ENCODE data around the gene KRTAP10-3. TPM values are rescaled to one million over a fixed set of nuclear protein-coding genes. Genes with fewer than 3 reads are reported as not detected.
A peak's percentile ranks its signal among the peaks of the same experiment; 100 is the strongest.

Gene KRTAP10-3
- total RNA-seq, 6 donors from 2014 or later, result not detected

DNA sequence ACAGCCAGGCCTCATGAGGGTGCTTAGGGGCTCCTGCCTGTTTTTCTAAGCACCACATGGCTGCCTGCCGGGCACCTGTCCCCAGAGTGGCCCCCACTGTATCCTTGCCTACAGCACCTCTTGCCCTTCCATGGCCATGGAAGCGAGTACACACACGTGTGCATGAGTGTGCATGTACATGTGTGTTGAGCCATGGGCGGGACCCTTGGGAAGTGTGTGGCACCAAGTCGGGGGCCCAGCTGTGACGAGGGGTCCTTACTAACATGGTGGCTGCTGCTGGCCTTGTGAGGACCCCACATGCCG lies 44.4 kb downstream of the KRTAP10-3 start:
- Histone ChIP-seq H3K4me3 (no peak overlapping the region), H3K27me3 (no peaks in the 10 kb centered on the region), H3K4me1 (peaks cover 0 to 12% (median 10%) of the 10 kb centered on the region in 4 donors), H3K36me3 (no peaks in the 10 kb centered on the region), H3K9me3 (no peaks in the 10 kb centered on the region), H3K27ac (no peak overlapping the region)
- TF ChIP-seq POLR2AphosphoS5 (IDR thresholded peaks at IDR 0.05), result no peak
- TF ChIP-seq, protein P1, sequence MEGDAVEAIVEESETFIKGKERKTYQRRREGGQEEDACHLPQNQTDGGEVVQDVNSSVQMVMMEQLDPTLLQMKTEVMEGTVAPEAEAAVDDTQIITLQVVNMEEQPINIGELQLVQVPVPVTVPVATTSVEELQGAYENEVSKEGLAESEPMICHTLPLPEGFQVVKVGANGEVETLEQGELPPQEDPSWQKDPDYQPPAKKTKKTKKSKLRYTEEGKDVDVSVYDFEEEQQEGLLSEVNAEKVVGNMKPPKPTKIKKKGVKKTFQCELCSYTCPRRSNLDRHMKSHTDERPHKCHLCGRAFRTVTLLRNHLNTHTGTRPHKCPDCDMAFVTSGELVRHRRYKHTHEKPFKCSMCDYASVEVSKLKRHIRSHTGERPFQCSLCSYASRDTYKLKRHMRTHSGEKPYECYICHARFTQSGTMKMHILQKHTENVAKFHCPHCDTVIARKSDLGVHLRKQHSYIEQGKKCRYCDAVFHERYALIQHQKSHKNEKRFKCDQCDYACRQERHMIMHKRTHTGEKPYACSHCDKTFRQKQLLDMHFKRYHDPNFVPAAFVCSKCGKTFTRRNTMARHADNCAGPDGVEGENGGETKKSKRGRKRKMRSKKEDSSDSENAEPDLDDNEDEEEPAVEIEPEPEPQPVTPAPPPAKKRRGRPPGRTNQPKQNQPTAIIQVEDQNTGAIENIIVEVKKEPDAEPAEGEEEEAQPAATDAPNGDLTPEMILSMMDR (IDR thresholded peaks at IDR 0.05), result no peak
- ATAC-seq (ENCODE audit: low FRiP score in 2 of 2), result no peak
- 90% methylated on average over 7 of the region's 7 CpGs; no CpG with 5 or more reads in 1 of the 2 donors for WGBS, 2 donors
- no peak for DNase-seq

DNA sequence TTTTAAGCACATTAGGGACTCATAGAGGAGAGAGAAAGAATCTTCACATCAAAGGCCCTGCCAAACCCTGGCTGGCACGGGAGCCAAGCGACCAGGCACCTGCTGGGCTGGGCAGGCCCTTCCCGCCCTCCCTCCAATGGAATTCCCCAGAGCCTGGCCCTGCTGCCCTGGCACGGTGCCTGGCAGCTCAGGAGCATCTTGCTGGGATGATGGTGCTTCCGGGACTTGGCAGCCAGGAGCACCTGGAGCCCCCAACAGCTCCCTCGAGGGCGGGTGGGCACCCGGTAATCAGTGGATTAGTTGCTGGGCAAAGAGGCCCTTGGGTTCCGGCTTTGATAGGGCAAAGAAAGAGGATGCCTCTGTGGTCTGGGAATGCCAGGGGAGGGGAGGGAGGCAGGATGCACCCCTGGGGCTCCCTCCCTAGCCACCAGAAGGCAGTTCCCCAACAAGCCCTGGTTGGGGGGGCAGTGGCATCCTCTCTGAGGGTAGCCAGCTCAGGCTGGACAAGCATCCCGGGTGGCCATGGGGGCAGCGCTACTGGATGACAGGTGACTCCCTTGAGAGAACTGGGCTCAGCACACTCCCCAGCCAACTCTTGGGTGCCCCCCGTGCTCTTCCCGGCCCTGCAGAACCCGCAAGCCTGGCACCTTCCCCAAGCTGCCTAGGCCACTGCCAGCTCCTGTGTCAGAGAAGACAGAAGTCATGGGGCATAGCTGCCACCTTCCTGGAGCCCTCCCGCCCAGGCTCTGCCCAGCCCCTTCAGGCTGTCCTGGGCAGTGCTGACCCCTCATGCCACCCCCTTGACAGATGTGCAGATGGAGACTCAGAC lies 45.0 kb downstream of the KRTAP10-3 start:
- Histone ChIP-seq H3K27me3 (no peaks in the 10 kb centered on the region), H3K27ac (no peak overlapping the region), H3K36me3 (no peaks in the 10 kb centered on the region), H3K4me3 (no peak overlapping the region), H3K4me1 (peaks cover 0 to 12% (median 10%) of the 10 kb centered on the region in 4 donors), H3K9me3 (no peaks in the 10 kb centered on the region)
- 83% methylated on average over 12 of the region's 15 CpGs; no CpG with 5 or more reads in 1 of the 2 donors for WGBS, 2 donors
- no peak for TF ChIP-seq POLR2A (IDR thresholded peaks at IDR 0.05)
- no peak for TF ChIP-seq EP300 (IDR thresholded peaks at IDR 0.05)
- TF ChIP-seq POLR2AphosphoS5 (IDR thresholded peaks at IDR 0.05), result no peak
- TF ChIP-seq, protein P1 (IDR thresholded peaks at IDR 0.05), result no peak
- DNase-seq (peak in 1 of 2 donors; percentile 64), ATAC-seq (ENCODE audit: low FRiP score in 2 of 2) (no peak)

DNA sequence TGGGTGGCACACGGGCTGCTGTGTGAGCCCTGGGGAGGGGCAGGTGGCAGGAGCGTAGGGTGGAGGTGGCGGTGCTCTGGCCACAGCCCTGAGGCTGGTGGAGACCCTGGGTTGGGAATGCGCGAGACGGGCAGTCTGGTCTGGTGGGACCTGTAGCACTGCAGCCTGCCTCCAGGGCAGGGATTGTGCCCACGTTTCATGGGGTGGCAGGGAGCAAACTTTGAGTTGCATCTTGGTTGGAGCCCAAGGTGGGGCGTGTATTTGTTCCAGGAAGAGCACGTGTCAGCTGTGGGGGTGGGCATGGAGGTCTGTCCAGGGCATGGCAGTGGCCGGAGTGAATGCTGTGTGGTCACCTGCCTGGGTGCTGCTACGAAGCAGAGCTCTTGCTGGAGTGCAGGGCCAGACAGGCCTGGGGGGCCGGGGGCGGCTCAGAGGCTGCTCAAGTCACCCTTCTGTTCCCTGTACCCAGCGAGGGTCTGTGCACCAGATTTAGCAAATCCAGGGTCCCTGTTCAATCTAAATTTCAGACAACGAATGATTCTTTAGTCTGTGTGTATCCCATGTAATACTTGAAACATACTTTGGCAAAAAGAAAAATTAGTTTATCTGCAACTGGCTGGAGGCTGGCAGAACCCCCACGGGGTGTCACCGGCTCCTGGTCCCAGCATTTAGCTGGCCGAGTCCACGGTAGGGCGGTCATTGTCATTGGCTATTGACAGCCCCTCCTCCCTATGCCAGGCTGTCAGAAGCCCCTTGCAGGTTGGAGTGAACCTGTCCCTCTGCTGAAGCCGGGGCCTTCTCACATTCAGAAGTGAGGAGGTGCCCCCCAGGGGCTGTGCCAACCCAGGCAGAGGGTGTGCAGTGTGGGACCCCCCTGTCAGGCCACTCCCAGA lies 45.9 kb downstream of the KRTAP10-3 start:
- DNase-seq (no peak), ATAC-seq (ENCODE audit: low FRiP score in 2 of 2) (no peak)
- 78 to 86% methylated on average over 19 to 21 of the region's 21 CpGs for WGBS, 2 donors
- H3K4me3 ChIP-seq, result no peak overlapping the region
- no peaks in the 10 kb centered on the region for H3K9me3 ChIP-seq
- no peak overlapping the region for H3K27ac ChIP-seq
- H3K27me3 ChIP-seq, result no peaks in the 10 kb centered on the region
- TF ChIP-seq, protein P1 (IDR thresholded peaks at IDR 0.05), result no peak
- TF ChIP-seq EP300 (IDR thresholded peaks at IDR 0.05), result no peak
- TF ChIP-seq POLR2AphosphoS5 (IDR thresholded peaks at IDR 0.05), result no peak
- TF ChIP-seq POLR2A (IDR thresholded peaks at IDR 0.05), result no peak
- H3K4me1 ChIP-seq, result peaks cover 0 to 12% (median 10%) of the 10 kb centered on the region in 4 donors
- no peaks in the 10 kb centered on the region for H3K36me3 ChIP-seq

DNA sequence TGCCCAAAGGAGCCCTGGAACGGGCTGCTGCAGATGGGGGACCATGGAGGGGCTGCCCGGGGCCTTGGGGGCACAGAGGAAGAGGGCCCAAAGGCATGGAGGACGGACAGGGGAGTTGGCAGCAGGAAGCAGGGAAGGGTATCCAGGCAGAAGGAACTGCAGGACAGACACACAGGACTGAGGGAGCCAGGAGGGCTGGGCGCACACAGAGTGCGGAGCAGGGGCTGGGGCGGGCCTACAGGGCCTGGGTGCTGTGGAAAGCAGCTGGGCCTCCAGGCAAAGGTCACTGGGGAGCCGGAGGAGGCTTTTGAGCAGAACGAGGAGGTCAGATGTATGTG lies 46.7 kb downstream of the KRTAP10-3 start:
- 78 to 85% methylated on average over 8 of the region's 8 CpGs for WGBS, 2 donors
- peak in 1 of 2 donors; percentile 66 for DNase-seq
- no peak for TF ChIP-seq EP300 (IDR thresholded peaks at IDR 0.05)
- TF ChIP-seq, protein P1 (IDR thresholded peaks at IDR 0.05), result no peak
- TF ChIP-seq POLR2AphosphoS5 (IDR thresholded peaks at IDR 0.05), result no peak
- TF ChIP-seq POLR2A (IDR thresholded peaks at IDR 0.05), result no peak
- no peaks in the 10 kb centered on the region for H3K27me3 ChIP-seq
- H3K9me3 ChIP-seq, result no peaks in the 10 kb centered on the region
- peaks cover 0 to 12% (median 10%) of the 10 kb centered on the region in 4 donors for H3K4me1 ChIP-seq
- H3K27ac ChIP-seq, result no peak overlapping the region
- no peak overlapping the region for H3K4me3 ChIP-seq
- no peaks in the 10 kb centered on the region for H3K36me3 ChIP-seq
- ATAC-seq (ENCODE audit: low FRiP score in 2 of 2), result no peak
